ENCODE measurements around the gene KCNJ8.

- TF ChIP-seq SP1 (IDR thresholded peaks at IDR 0.05) (no peak), BHLHE40 (IDR thresholded peaks at IDR 0.05; ENCODE audit: borderline replicate concordance) (no peak), TARDBP (IDR thresholded peaks at IDR 0.05) (no peak), FOXM1 (IDR thresholded peaks at IDR 0.05; ENCODE audit: borderline replicate concordance) (no peak)
Measured at GRCh38 chr12:21801522-21802288, 27.2 kb upstream of the KCNJ8 start.
